Stomach (tissue), 4 donors: Measurements from ENCODE around the gene SERPINA5.

Experiments
- EP300 ChIP-seq: sonication (generic); formaldehyde crosslinking; IDR thresholded peaks from one replicate; pipeline ENCODE4 v1.6.1; 2017; ENCODE audit warnings: antibody characterized with exemption
- POLR2A ChIP-seq, 4 donors: fragments of 450-650 bp; IDR thresholded peaks; one replicate each; pipeline ENCODE4 v1.6.1; 2016; ENCODE audit warnings: antibody characterized with exemption in 4 of 4, control low read depth in 2 of 4, mild to moderate bottlenecking in 1 of 4, moderate library complexity in 1 of 4
- TF ChIP-seq, protein P1 (sequence below), 7 experiments: fragments of 450-650 bp in 4 of 7; fragments of 200-600 bp in 3 of 7; sonication (generic) in 3 of 7; IDR thresholded peaks; one replicate each; pipeline ENCODE4 v1.5.1; 2016 to 2019; ENCODE audit warnings: antibody characterized with exemption in 7 of 7, control low read depth in 2 of 7, mild to moderate bottlenecking in 1 of 7

GRCh38 chr14:94611179-94611578 is 30.0 kb downstream of the SERPINA5 start:
- TF ChIP-seq, protein P1, sequence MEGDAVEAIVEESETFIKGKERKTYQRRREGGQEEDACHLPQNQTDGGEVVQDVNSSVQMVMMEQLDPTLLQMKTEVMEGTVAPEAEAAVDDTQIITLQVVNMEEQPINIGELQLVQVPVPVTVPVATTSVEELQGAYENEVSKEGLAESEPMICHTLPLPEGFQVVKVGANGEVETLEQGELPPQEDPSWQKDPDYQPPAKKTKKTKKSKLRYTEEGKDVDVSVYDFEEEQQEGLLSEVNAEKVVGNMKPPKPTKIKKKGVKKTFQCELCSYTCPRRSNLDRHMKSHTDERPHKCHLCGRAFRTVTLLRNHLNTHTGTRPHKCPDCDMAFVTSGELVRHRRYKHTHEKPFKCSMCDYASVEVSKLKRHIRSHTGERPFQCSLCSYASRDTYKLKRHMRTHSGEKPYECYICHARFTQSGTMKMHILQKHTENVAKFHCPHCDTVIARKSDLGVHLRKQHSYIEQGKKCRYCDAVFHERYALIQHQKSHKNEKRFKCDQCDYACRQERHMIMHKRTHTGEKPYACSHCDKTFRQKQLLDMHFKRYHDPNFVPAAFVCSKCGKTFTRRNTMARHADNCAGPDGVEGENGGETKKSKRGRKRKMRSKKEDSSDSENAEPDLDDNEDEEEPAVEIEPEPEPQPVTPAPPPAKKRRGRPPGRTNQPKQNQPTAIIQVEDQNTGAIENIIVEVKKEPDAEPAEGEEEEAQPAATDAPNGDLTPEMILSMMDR (IDR thresholded peaks at IDR 0.05), result no peak
- no peak for TF ChIP-seq POLR2A (IDR thresholded peaks at IDR 0.05)
- TF ChIP-seq EP300, result no peak
